ENCODE measurements around the gene LIN9. TPM values are rescaled to one million over a fixed set of nuclear protein-coding genes. Genes with fewer than 3 reads are reported as not detected.

The LIN9 gene
- total and polyA plus RNA-seq, 2 of the 13 experiments (the other 11 are each of a cell fraction or from before 2014, with no cell fraction given): 3.0 to 10.0 TPM

GRCh38 chr1:226308723-226309397, at the start of gene LIN9 (continued):
- TF ChIP-seq ZNF761 (CRISPR knock-in tag; conservative IDR thresholded peaks at IDR 0.05): no peak
- TF ChIP-seq, protein P1, sequence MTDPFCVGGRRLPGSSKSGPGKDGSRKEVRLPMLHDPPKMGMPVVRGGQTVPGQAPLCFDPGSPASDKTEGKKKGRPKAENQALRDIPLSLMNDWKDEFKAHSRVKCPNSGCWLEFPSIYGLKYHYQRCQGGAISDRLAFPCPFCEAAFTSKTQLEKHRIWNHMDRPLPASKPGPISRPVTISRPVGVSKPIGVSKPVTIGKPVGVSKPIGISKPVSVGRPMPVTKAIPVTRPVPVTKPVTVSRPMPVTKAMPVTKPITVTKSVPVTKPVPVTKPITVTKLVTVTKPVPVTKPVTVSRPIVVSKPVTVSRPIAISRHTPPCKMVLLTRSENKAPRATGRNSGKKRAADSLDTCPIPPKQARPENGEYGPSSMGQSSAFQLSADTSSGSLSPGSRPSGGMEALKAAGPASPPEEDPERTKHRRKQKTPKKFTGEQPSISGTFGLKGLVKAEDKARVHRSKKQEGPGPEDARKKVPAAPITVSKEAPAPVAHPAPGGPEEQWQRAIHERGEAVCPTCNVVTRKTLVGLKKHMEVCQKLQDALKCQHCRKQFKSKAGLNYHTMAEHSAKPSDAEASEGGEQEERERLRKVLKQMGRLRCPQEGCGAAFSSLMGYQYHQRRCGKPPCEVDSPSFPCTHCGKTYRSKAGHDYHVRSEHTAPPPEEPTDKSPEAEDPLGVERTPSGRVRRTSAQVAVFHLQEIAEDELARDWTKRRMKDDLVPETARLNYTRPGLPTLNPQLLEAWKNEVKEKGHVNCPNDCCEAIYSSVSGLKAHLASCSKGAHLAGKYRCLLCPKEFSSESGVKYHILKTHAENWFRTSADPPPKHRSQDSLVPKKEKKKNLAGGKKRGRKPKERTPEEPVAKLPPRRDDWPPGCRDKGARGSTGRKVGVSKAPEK (CRISPR knock-in tag; IDR thresholded peaks at IDR 0.05; ENCODE audit: borderline replicate concordance): no peak
- TF ChIP-seq CBX2 (IDR thresholded peaks at IDR 0.05; ENCODE audit: low read depth, low read length): no peak
- no peak for TF ChIP-seq CBX2 (CRISPR knock-in tag; IDR thresholded peaks at IDR 0.05; ENCODE audit: low read depth)
- TF ChIP-seq ZNF703 (CRISPR knock-in tag; IDR thresholded peaks at IDR 0.05; ENCODE audit: borderline replicate concordance): no peak
- TF ChIP-seq NR2C2 (CRISPR knock-in tag; IDR thresholded peaks at IDR 0.05; ENCODE audit: borderline replicate concordance): peak; percentile 51; the same call in 1 of the 2 replicates
- peak; percentile 99 for TF ChIP-seq ARNT2 (CRISPR knock-in tag; IDR thresholded peaks at IDR 0.05; ENCODE audit: low read depth)
- TF ChIP-seq MEIS1 (CRISPR knock-in tag; IDR thresholded peaks at IDR 0.05; ENCODE audit: borderline replicate concordance): 0 out of 2 replicates have a peak, but pooled peaks have one; percentile 62
- peak; percentile 38; the same call in 1 of the 2 replicates for TF ChIP-seq RFXAP (CRISPR knock-in tag; IDR thresholded peaks at IDR 0.05; ENCODE audit: borderline replicate concordance)
- TF ChIP-seq NKX3-1 (CRISPR knock-in tag; IDR thresholded peaks at IDR 0.05): no peak
- TF ChIP-seq EHMT2 (IDR thresholded peaks at IDR 0.05; ENCODE audit: borderline replicate concordance, low read depth, low read length): no peak
- TF ChIP-seq FOXJ3 (CRISPR knock-in tag; IDR thresholded peaks at IDR 0.05; ENCODE audit: borderline replicate concordance): no peak
- TF ChIP-seq ZNF740 (CRISPR knock-in tag; IDR thresholded peaks at IDR 0.05): peak; percentile 90
- no peak for TF ChIP-seq ZNF567 (CRISPR knock-in tag; IDR thresholded peaks at IDR 0.05; ENCODE audit: borderline replicate concordance)
- TF ChIP-seq ZXDC (CRISPR knock-in tag; IDR thresholded peaks at IDR 0.05): no peak
- TF ChIP-seq ZBTB20 (CRISPR knock-in tag; IDR thresholded peaks at IDR 0.05; ENCODE audit: borderline replicate concordance, low read depth): no peak
- TF ChIP-seq, protein P2, sequence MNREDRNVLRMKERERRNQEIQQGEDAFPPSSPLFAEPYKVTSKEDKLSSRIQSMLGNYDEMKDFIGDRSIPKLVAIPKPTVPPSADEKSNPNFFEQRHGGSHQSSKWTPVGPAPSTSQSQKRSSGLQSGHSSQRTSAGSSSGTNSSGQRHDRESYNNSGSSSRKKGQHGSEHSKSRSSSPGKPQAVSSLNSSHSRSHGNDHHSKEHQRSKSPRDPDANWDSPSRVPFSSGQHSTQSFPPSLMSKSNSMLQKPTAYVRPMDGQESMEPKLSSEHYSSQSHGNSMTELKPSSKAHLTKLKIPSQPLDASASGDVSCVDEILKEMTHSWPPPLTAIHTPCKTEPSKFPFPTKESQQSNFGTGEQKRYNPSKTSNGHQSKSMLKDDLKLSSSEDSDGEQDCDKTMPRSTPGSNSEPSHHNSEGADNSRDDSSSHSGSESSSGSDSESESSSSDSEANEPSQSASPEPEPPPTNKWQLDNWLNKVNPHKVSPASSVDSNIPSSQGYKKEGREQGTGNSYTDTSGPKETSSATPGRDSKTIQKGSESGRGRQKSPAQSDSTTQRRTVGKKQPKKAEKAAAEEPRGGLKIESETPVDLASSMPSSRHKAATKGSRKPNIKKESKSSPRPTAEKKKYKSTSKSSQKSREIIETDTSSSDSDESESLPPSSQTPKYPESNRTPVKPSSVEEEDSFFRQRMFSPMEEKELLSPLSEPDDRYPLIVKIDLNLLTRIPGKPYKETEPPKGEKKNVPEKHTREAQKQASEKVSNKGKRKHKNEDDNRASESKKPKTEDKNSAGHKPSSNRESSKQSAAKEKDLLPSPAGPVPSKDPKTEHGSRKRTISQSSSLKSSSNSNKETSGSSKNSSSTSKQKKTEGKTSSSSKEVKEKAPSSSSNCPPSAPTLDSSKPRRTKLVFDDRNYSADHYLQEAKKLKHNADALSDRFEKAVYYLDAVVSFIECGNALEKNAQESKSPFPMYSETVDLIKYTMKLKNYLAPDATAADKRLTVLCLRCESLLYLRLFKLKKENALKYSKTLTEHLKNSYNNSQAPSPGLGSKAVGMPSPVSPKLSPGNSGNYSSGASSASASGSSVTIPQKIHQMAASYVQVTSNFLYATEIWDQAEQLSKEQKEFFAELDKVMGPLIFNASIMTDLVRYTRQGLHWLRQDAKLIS (CRISPR knock-in tag; IDR thresholded peaks at IDR 0.05): no peak
- TF ChIP-seq ETV6 (CRISPR knock-in tag; conservative IDR thresholded peaks at IDR 0.05): no peak
- TF ChIP-seq RBFOX2 (IDR thresholded peaks at IDR 0.05; ENCODE audit: low read depth, low read length): peak; percentile 84
- peak; percentile 44; the same call in 1 of the 2 replicates for TF ChIP-seq NFYB (CRISPR knock-in tag; IDR thresholded peaks at IDR 0.05)
